Keratinocyte (primary cell): ENCODE measurements around the gene PDE8A. TPM values are rescaled to one million over a fixed set of nuclear protein-coding genes. Genes with fewer than 3 reads are reported as not detected.

Source experiments
- DNase-seq: peaks from one replicate; pipeline ENCODE4 v3.0.0-alpha.2; 2011; ENCODE audit warnings: low read depth, missing footprints, low spot score
- FAIRE-seq: peaks from 2 replicates; lab custom pipeline; 2011; peaks lifted over from hg19 to GRCh38; lab: Jason Lieb, UNC
- H2AFZ ChIP-seq: 2 replicates; pipeline ENCODE4 v1.6.0; 2012; ENCODE audit warnings: low read length, control low read depth, inconsistent platforms; ENCODE audit not compliant: control insufficient read depth
- H3K27ac ChIP-seq: 2 replicates; pipeline ENCODE4 v1.5.1; 2011; ENCODE audit warnings: low read length; ENCODE audit not compliant: control insufficient read depth, insufficient read depth
- H3K27me3 ChIP-seq: 3 replicates; pipeline ENCODE4 v1.6.0; 2011; ENCODE audit warnings: low read length; ENCODE audit not compliant: control insufficient read depth, insufficient read depth; ENCODE audit errors: extremely low read depth
- H3K36me3 ChIP-seq, 2 experiments: 2 replicates in 1 of 2; 3 replicates in 1 of 2; pipeline ENCODE4 v1.5.1; 2011; ENCODE audit warnings: low read length in 2 of 2, mild to moderate bottlenecking in 1 of 2; ENCODE audit not compliant: control insufficient read depth in 2 of 2, insufficient read depth in 2 of 2; ENCODE audit errors: extremely low read depth in 1 of 2
- H3K4me1 ChIP-seq: 3 replicates; pipeline ENCODE4 v1.5.1; 2011; ENCODE audit warnings: low read length; ENCODE audit not compliant: control insufficient read depth, insufficient read depth; ENCODE audit errors: extremely low read depth
- H3K4me2 ChIP-seq: 3 replicates; pipeline ENCODE4 v1.6.0; 2011; ENCODE audit warnings: low read depth, low read length; ENCODE audit not compliant: control insufficient read depth, insufficient read depth; ENCODE audit errors: extremely low read depth
- H3K4me3 ChIP-seq, 3 experiments: fragments of 200-600 bp in 1 of 3; sonication (generic) in 1 of 3; 2 replicates in 2 of 3; 3 replicates in 1 of 3; pipeline ENCODE4 v1.5.1; 2011 to 2016; ENCODE audit warnings: low read length in 3 of 3, mild to moderate bottlenecking in 3 of 3, control low read depth in 2 of 3, inconsistent platforms in 1 of 3, low read depth in 1 of 3, mixed read lengths in 1 of 3, mixed run types in 1 of 3, moderate library complexity in 1 of 3; ENCODE audit not compliant: control insufficient read depth in 2 of 3, insufficient read depth in 2 of 3; ENCODE audit errors: extremely low read depth in 1 of 3
- H3K79me2 ChIP-seq: 2 replicates; pipeline ENCODE4 v1.6.0; 2012; ENCODE audit warnings: low read length; ENCODE audit not compliant: control insufficient read depth, insufficient read depth
- H3K9ac ChIP-seq: 3 replicates; pipeline ENCODE4 v1.6.0; 2011; ENCODE audit warnings: low read length; ENCODE audit not compliant: control insufficient read depth, insufficient read depth; ENCODE audit errors: extremely low read depth
- H3K9me1 ChIP-seq: 3 replicates; pipeline ENCODE4 v1.6.0; 2011; ENCODE audit warnings: low read length; ENCODE audit not compliant: control insufficient read depth, insufficient read depth; ENCODE audit errors: extremely low read depth
- H3K9me3 ChIP-seq: 2 replicates; pipeline ENCODE4 v1.5.1; 2012; ENCODE audit warnings: low read depth, low read length; ENCODE audit not compliant: control insufficient read depth
- H4K20me1 ChIP-seq: 3 replicates; pipeline ENCODE4 v1.6.0; 2011; ENCODE audit warnings: low read length; ENCODE audit not compliant: control insufficient read depth, insufficient read depth; ENCODE audit errors: extremely low read depth
- EZH2 ChIP-seq: IDR thresholded peaks from one replicate; pipeline ENCODE4 v1.6.1; 2012; ENCODE audit warnings: inconsistent platforms, mild to moderate bottlenecking, low read length, moderate library complexity
- dilution Hi-C: fragments of 300-500 bp; cut with MboI; formaldehyde crosslinking; loops from one replicate; pipeline ENCODE4 v1.7.0; 2020; ENCODE audit warnings: low sequenced_read_pairs; ENCODE audit not compliant: extremely low pct_ligation_motif_present
- polyA plus RNA-seq, 5 experiments: library from polyadenylated mRNA; depleted of rRNA in 3 of 5; stranded (reverse) in 3 of 5; stranded (forward) in 1 of 5; unstranded in 1 of 5; fragments of >200 nt; gene quantifications; 1 replicate in 1 of 5; 2 replicates in 3 of 5; 3 replicates in 1 of 5; pipeline versions ENCODE4 v1.2.1 to v1.2.3, GENCODE V29; 2011 to 2012; ENCODE audit warnings: missing spikeins in 2 of 5, low read depth in 1 of 5, low replicate concordance in 1 of 5
- TF ChIP-seq, protein P1 (sequence below), 3 experiments: IDR thresholded peaks in 1 of 3; conservative IDR thresholded peaks in 1 of 3; optimal IDR thresholded peaks in 1 of 3; 2 replicates in 2 of 3; 3 replicates in 1 of 3; pipeline versions ENCODE3 to v1.5.1; 2011; ENCODE audit warnings: low read length in 3 of 3, mild to moderate bottlenecking in 3 of 3, moderate library complexity in 2 of 3, control low read depth in 1 of 3, inconsistent platforms in 1 of 3; ENCODE audit not compliant: insufficient read depth in 2 of 3; ENCODE audit errors: extremely low read depth in 1 of 3

The PDE8A gene
- polyA plus RNA-seq, 1 donor (not counting 4 experiments of a cell fraction or from before 2014, with no cell fraction given) = 24.1 TPM

DNA sequence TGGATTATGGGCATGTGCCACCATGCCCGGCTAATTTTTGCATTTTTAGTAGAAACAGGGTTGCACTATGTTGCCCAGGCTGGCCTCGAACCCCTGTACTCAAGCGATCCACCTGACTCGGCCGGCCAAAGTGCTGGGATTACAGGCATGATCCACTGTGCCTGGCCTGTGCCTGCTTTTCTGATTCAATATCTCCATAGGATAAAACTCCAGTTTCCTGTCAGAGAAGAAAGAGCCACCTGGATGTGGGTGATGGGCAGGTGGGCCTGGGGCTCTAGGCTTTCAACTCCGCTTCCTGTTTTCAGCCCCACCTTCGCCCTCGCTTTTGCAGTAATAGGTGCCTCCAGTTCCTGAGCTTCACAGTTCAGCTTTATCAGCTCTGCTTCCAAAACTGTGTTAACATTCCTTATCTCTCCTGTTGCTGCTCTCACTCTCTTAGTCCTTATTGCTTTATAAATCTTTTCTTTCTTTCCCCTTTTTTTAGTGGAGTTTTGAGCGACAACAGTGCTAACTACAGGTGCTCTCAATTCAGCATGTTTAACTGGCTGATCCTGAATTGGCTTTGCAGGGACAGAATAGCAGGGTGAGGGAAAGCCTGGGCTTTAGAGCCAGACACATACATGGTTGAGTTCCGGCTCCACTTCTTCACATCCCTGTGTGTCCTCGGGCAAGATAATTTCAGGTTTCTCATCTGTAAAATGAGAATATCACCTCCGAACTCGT is 21.1 kb upstream of the PDE8A start:
- no peak overlapping the region for H3K9ac ChIP-seq
- no peak for DNase-seq
- H3K9me1 ChIP-seq = no peaks in the 10 kb centered on the region
- H2AFZ ChIP-seq = no peak overlapping the region
- H3K36me3 ChIP-seq = no peaks in the 10 kb centered on the region
- peaks cover under 1% of the 10 kb centered on the region for H3K4me1 ChIP-seq
- TF ChIP-seq, protein P1, sequence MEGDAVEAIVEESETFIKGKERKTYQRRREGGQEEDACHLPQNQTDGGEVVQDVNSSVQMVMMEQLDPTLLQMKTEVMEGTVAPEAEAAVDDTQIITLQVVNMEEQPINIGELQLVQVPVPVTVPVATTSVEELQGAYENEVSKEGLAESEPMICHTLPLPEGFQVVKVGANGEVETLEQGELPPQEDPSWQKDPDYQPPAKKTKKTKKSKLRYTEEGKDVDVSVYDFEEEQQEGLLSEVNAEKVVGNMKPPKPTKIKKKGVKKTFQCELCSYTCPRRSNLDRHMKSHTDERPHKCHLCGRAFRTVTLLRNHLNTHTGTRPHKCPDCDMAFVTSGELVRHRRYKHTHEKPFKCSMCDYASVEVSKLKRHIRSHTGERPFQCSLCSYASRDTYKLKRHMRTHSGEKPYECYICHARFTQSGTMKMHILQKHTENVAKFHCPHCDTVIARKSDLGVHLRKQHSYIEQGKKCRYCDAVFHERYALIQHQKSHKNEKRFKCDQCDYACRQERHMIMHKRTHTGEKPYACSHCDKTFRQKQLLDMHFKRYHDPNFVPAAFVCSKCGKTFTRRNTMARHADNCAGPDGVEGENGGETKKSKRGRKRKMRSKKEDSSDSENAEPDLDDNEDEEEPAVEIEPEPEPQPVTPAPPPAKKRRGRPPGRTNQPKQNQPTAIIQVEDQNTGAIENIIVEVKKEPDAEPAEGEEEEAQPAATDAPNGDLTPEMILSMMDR (optimal IDR thresholded peaks at IDR 0.05 in 1 of 3, IDR thresholded peaks at IDR 0.05 in 1 of 3, conservative IDR thresholded peaks at IDR 0.05 in 1 of 3; ENCODE audit: extremely low read depth in 1 of 3, insufficient read depth in 2 of 3, low read length in 3 of 3) = no peak
- TF ChIP-seq EZH2 = no peak
- H3K27ac ChIP-seq = no peak overlapping the region
- H3K9me3 ChIP-seq = peaks cover 2% of the 10 kb centered on the region
- H3K4me3 ChIP-seq = no peak overlapping the region
- H4K20me1 ChIP-seq = no peaks in the 10 kb centered on the region
- peaks cover 5% of the 10 kb centered on the region for H3K27me3 ChIP-seq
- H3K4me2 ChIP-seq = no peak overlapping the region
- dilution Hi-C loops = no loop called here
- no peaks in the 10 kb centered on the region for H3K79me2 ChIP-seq
- no peak for FAIRE-seq

DNA sequence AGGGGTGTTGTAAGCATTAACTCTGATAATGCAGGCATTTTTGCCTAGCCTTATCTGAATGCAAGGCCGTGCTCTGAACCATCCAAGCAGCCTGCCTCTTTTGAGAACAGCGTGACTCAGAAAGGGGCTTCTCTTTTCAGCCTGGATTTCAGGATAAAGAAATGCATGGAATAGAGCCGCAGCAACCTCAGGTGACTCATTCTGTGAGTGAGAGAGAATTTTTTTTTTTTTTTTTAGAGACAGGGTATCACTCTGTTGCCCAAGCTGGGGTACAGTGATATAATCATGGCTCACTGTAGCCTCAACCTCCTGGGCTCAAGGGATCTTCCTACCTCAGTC is 20.6 kb upstream of the PDE8A start:
- H3K27me3 ChIP-seq = peaks cover 6% of the 10 kb centered on the region
- no peak overlapping the region for H3K4me2 ChIP-seq
- dilution Hi-C loops = no loop called here
- H3K4me3 ChIP-seq = no peak overlapping the region
- peaks cover 2% of the 10 kb centered on the region for H3K9me3 ChIP-seq
- no peak for DNase-seq
- no peaks in the 10 kb centered on the region for H3K4me1 ChIP-seq
- TF ChIP-seq, protein P1 (optimal IDR thresholded peaks at IDR 0.05 in 1 of 3, IDR thresholded peaks at IDR 0.05 in 1 of 3, conservative IDR thresholded peaks at IDR 0.05 in 1 of 3; ENCODE audit: extremely low read depth in 1 of 3, insufficient read depth in 2 of 3, low read length in 3 of 3) = no peak
- no peak for TF ChIP-seq EZH2
- no peak for FAIRE-seq
- no peaks in the 10 kb centered on the region for H3K36me3 ChIP-seq
- no peak overlapping the region for H3K9ac ChIP-seq
- no peaks in the 10 kb centered on the region for H3K79me2 ChIP-seq
- H3K9me1 ChIP-seq = no peaks in the 10 kb centered on the region
- H4K20me1 ChIP-seq = no peaks in the 10 kb centered on the region
- no peak overlapping the region for H2AFZ ChIP-seq
- H3K27ac ChIP-seq = no peak overlapping the region
